Non-pigmented ciliary epithelial cell (primary cell): ENCODE results near the gene MAGEA8.
"Not testable (repeated sequence)": the region's sequence is repeated elsewhere in the genome, so short reads cannot be mapped to it uniquely, and the experiment has no call there.

Experiments used
- DNase-seq: peaks from one replicate; pipeline ENCODE4 v3.0.0-alpha.2; 2010; ENCODE audit warnings: low read depth

Gene MAGEA8

GRCh38 chrX:149881081-149881711 lies at the start of gene MAGEA8:
TSS of gene MAGEA8 (plus strand) at chrX:149881183. CDS start at chrX:149884273, 3,090 bp downstream.
- DNase-seq, result no peak

GRCh38 chrX:149831473-149831872 lies 49.5 kb upstream of the MAGEA8 start:
- DNase-seq, result no peak

GRCh38 chrX:149836728-149837127 lies 44.3 kb upstream of the MAGEA8 start:
- not testable (repeated sequence) for DNase-seq

GRCh38 chrX:149837167-149837566 lies 43.8 kb upstream of the MAGEA8 start:
- DNase-seq, result no peak

GRCh38 chrX:149837639-149838038 lies 43.3 kb upstream of the MAGEA8 start:
- DNase-seq, result no peak

- no peak for DNase-seq
These were observed 39.1 kb upstream of the MAGEA8 start for GRCh38 chrX:149841929-149842328.

GRCh38 chrX:149845385-149845784 lies 35.6 kb upstream of the MAGEA8 start:
- DNase-seq, result no peak

GRCh38 chrX:149846789-149847188 lies 34.2 kb upstream of the MAGEA8 start:
- DNase-seq, result no peak

- DNase-seq, result no peak
These were observed 32.1 kb upstream of the MAGEA8 start for GRCh38 chrX:149848855-149849254.

- no peak for DNase-seq
These were observed 31.2 kb upstream of the MAGEA8 start for GRCh38 chrX:149849787-149850186.

- no peak for DNase-seq
These were observed 29.1 kb upstream of the MAGEA8 start for GRCh38 chrX:149851864-149852263.

GRCh38 chrX:149853925-149854324 lies 27.1 kb upstream of the MAGEA8 start:
- no peak for DNase-seq

GRCh38 chrX:149858592-149858991 lies 22.4 kb upstream of the MAGEA8 start:
- DNase-seq, result no peak

GRCh38 chrX:149860445-149860844 lies 20.5 kb upstream of the MAGEA8 start:
- no peak for DNase-seq

GRCh38 chrX:149865390-149865789 lies 15.6 kb upstream of the MAGEA8 start:
- DNase-seq, result no peak

GRCh38 chrX:149867488-149867887 lies 13.5 kb upstream of the MAGEA8 start:
- DNase-seq, result no peak

- DNase-seq, result no peak
These were observed 10.1 kb upstream of the MAGEA8 start for GRCh38 chrX:149870840-149871239.

GRCh38 chrX:149871433-149871832 lies 9.6 kb upstream of the MAGEA8 start:
- DNase-seq, result no peak

- no peak for DNase-seq
These were observed 9.0 kb upstream of the MAGEA8 start for GRCh38 chrX:149871940-149872339.

GRCh38 chrX:149877157-149877556 lies 3.8 kb upstream of the MAGEA8 start:
- DNase-seq, result no peak

GRCh38 chrX:149877636-149878035 lies 3.3 kb upstream of the MAGEA8 start:
- no peak for DNase-seq

- not testable (repeated sequence) for DNase-seq
These were observed 9.8 kb downstream of the MAGEA8 start for GRCh38 chrX:149890828-149891227.

- DNase-seq, result no peak
These were observed 17.6 kb downstream of the MAGEA8 start for GRCh38 chrX:149898554-149898953.
